KMS-11 (cell line): Measurements from ENCODE around the gene LMX1A.

Experiments
- H2AFZ ChIP-seq: fragments of 200-600 bp; sonication (generic); 2 replicates; pipeline ENCODE4 v1.6.1; 2016; ENCODE audit warnings: antibody characterized with exemption, mixed run types, low read depth
- H3K27ac ChIP-seq: fragments of 200-600 bp; sonication (generic); 2 replicates; pipeline ENCODE4 v1.6.1; 2016; ENCODE audit warnings: mild to moderate bottlenecking, mixed run types
- H3K27me3 ChIP-seq: fragments of 200-600 bp; sonication (generic); 2 replicates; pipeline ENCODE4 v1.6.1; 2017; ENCODE audit warnings: mild to moderate bottlenecking, low read depth, mixed run types, moderate library complexity; ENCODE audit not compliant: insufficient read depth
- H3K36me3 ChIP-seq: fragments of 200-600 bp; sonication (generic); 2 replicates; pipeline ENCODE4 v1.6.1; 2017; ENCODE audit warnings: mild to moderate bottlenecking, mixed run types; ENCODE audit not compliant: insufficient read depth
- H3K4me1 ChIP-seq: fragments of 200-600 bp; sonication (generic); 2 replicates; pipeline ENCODE4 v1.6.1; 2016; ENCODE audit warnings: mild to moderate bottlenecking, low read depth, mixed run types; ENCODE audit not compliant: poor library complexity, severe bottlenecking
- H3K4me2 ChIP-seq: fragments of 200-600 bp; sonication (generic); 2 replicates; pipeline ENCODE4 v1.7.0; 2016; ENCODE audit warnings: mild to moderate bottlenecking, mixed run types
- H3K4me3 ChIP-seq: fragments of 200-600 bp; sonication (generic); IDR thresholded peaks from 2 replicates; pipeline ENCODE4 v1.6.1; 2017; ENCODE audit warnings: low read depth, low read length, mixed read lengths; ENCODE audit not compliant: insufficient read depth
- H3K79me2 ChIP-seq: fragments of 200-600 bp; sonication (generic); 2 replicates; pipeline ENCODE4 v1.6.1; 2016; ENCODE audit warnings: low read depth, mixed run types; ENCODE audit not compliant: insufficient read depth
- H3K9ac ChIP-seq: fragments of 200-600 bp; sonication (generic); 2 replicates; pipeline ENCODE4 v1.6.1; 2016; ENCODE audit warnings: mild to moderate bottlenecking, mixed run types
- H4K20me1 ChIP-seq: fragments of 200-600 bp; sonication (generic); 2 replicates; pipeline ENCODE4 v1.6.1; 2016; ENCODE audit warnings: mild to moderate bottlenecking, mixed run types; ENCODE audit not compliant: insufficient read depth
- TF ChIP-seq, protein P1 (sequence below): fragments of 200-600 bp; sonication (generic); conservative IDR thresholded peaks from 2 replicates; pipeline ENCODE4 v1.6.1; 2017; ENCODE audit warnings: low read depth, mild to moderate bottlenecking, antibody characterized with exemption, low read length, moderate library complexity, mixed read lengths

Gene LMX1A

DNA sequence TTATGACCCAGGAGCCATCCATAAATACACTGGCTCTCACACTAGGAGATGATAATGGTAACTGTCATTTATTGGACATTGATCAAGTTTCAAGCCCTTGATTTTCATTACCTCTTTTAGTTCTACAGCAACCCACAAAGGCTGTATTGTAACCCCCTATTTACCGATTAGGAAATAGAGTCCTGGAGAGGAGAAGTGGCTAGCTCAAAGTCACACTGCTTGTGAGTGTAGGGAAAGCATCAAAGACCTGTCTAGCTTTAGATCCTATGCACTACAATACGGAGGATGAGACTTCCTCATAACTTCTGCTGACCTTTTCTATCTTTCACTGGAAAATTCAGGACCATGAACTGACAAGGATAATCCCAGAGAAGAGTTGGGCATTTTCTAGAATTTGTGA lies 115.2 kb downstream of the LMX1A start:
- H3K36me3 ChIP-seq, result no peaks in the 10 kb centered on the region
- H3K9ac ChIP-seq, result no peak overlapping the region
- no peaks in the 10 kb centered on the region for H3K79me2 ChIP-seq
- no peak overlapping the region for H3K27ac ChIP-seq
- no peaks in the 10 kb centered on the region for H3K27me3 ChIP-seq
- no peak overlapping the region for H3K4me3 ChIP-seq
- H3K4me2 ChIP-seq, result no peak overlapping the region
- no peaks in the 10 kb centered on the region for H3K4me1 ChIP-seq
- H2AFZ ChIP-seq, result no peak overlapping the region
- TF ChIP-seq, protein P1, sequence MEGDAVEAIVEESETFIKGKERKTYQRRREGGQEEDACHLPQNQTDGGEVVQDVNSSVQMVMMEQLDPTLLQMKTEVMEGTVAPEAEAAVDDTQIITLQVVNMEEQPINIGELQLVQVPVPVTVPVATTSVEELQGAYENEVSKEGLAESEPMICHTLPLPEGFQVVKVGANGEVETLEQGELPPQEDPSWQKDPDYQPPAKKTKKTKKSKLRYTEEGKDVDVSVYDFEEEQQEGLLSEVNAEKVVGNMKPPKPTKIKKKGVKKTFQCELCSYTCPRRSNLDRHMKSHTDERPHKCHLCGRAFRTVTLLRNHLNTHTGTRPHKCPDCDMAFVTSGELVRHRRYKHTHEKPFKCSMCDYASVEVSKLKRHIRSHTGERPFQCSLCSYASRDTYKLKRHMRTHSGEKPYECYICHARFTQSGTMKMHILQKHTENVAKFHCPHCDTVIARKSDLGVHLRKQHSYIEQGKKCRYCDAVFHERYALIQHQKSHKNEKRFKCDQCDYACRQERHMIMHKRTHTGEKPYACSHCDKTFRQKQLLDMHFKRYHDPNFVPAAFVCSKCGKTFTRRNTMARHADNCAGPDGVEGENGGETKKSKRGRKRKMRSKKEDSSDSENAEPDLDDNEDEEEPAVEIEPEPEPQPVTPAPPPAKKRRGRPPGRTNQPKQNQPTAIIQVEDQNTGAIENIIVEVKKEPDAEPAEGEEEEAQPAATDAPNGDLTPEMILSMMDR, result no peak
- H4K20me1 ChIP-seq, result no peaks in the 10 kb centered on the region

DNA sequence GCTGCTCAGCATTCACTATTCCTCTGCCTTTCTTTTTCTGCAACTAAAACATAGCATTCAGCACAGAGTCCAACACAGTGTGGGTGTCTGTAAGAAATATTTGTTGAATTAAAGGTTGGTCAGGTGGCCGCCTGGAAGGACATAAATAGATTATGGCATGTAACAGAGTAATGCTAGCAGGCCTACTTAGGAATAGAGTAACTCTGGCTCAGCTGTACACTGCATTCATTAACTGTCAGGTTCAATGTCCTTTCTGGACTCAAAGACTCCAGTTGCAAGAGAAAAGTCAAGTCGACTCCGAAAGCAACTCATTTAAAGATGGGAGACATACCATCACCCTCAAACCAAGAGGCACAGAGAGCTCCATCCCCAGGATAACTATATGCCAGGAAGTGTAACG lies 116.0 kb downstream of the LMX1A start:
- Histone ChIP-seq H3K4me1 (no peaks in the 10 kb centered on the region), H3K27ac (no peak overlapping the region), H4K20me1 (no peaks in the 10 kb centered on the region), H2AFZ (no peak overlapping the region), H3K36me3 (no peaks in the 10 kb centered on the region), H3K27me3 (no peaks in the 10 kb centered on the region), H3K79me2 (no peaks in the 10 kb centered on the region), H3K9ac (no peak overlapping the region), H3K4me2 (no peak overlapping the region), H3K4me3 (no peak overlapping the region)
- TF ChIP-seq, protein P1, result no peak

DNA sequence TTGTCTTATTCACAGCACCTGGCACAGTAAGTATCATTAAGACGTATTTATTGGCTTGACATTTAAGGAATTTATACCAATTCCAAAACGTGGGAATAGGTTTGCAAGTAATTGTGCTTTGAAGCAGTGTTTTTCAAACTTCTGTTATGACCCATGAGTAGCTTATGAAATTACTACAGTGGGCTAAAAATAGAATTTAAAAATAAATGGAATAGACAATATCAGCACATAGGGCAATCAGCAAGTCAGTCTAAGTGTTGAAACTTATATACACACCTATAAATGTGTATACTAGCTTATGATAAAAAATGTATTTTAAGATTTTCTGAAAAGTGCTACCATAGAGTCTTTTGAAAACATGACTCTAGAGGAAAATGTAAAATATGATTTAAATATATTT lies 116.6 kb downstream of the LMX1A start:
- Histone ChIP-seq H2AFZ (no peak overlapping the region), H3K4me1 (no peaks in the 10 kb centered on the region), H3K27me3 (no peaks in the 10 kb centered on the region), H4K20me1 (no peaks in the 10 kb centered on the region), H3K9ac (no peak overlapping the region), H3K36me3 (no peaks in the 10 kb centered on the region), H3K79me2 (no peaks in the 10 kb centered on the region), H3K27ac (no peak overlapping the region), H3K4me3 (no peak overlapping the region), H3K4me2 (no peak overlapping the region)
- TF ChIP-seq, protein P1, result no peak

DNA sequence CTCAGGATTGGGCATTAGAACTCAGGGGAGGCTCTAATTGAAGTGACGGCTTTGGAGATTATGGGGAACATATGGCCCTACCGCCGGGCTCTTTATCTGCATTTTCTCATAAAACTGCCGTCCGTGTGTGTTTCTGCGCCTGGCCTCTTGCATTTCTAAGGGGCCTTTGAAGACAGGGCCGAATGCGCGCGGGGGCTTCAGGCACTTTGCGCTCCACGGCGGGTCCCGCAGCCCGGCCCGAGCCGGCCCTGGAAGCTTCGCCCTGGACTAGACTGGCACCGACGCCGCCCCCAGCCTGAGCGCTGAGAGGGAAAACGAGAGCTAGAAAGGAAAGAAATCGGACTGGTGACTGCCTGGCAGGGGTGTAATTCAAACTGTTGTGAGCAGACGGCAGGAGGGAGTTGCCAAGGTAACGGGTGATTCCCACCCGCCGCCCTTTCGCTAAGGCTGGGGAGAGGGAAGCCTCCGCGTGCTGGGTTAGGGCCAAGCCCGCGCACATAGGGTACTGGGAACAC lies 120.7 kb downstream of the LMX1A start:
- Histone ChIP-seq H3K27ac (no peak overlapping the region), H3K9ac (no peak overlapping the region), H3K27me3 (no peaks in the 10 kb centered on the region), H3K4me3 (no peak overlapping the region), H3K4me1 (no peaks in the 10 kb centered on the region), H3K4me2 (no peak overlapping the region), H4K20me1 (no peaks in the 10 kb centered on the region), H3K79me2 (no peaks in the 10 kb centered on the region), H3K36me3 (no peaks in the 10 kb centered on the region), H2AFZ (no peak overlapping the region)
- TF ChIP-seq, protein P1, result no peak
